Measurements from ENCODE around the gene DISC1. TPM values are rescaled to one million over a fixed set of nuclear protein-coding genes. Genes with fewer than 3 reads are reported as not detected.

The DISC1 gene
- polyA plus RNA-seq, 1 of the 3 experiments (the other 2 are of a cell fraction), result 1.7 TPM

DNA sequence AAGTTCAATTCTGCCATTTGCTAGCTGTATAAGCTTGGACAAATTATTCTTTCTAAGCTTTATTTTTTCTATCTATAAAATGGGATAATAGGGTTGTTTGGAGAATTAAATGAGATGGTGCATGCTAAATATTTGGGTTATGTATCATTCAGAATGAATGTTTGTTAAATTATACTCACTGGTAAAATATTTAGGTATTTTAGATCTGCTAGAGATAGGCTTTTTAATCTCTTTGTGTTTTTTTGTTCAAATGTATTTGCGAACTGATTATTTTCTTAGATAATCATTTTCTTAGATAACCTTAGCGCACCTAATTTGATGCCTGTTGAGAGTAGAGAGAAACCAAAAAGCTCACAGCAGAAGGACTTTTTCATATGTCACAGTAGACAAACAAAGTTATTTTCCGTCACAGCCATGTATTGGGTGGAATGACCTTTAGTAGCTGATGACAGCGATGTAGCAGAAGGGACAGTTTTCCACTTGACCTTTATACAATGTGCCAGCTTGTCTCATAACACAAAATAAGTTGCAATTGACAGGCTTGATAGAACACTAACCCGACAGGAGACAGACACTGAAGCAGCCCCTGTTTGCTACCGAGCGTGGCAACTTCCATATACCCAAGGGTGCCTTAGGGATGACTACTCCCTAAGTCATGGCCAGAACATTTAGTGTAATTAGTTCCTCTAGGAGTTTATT, 93.0 kb downstream of the DISC1 start:
- POLR2A ChIA-PET, result no interaction called here
- Histone ChIP-seq H3K4me3 (ENCODE audit: low read depth in 2 of 2, low read length in 1 of 2) (no peak overlapping the region), H4K20me1 (ENCODE audit: insufficient read depth) (no peaks in the 10 kb centered on the region), H3K27me3 (ENCODE audit: insufficient read depth) (no peaks in the 10 kb centered on the region), H3K36me3 (replicated peaks in 1 of 2; ENCODE audit: control insufficient read depth in 1 of 2, insufficient read depth in 2 of 2, low read length in 1 of 2) (no peaks in the 10 kb centered on the region), H3K9ac (no peak overlapping the region), H3K9me2 (no peaks in the 10 kb centered on the region), H3F3A (replicated peaks; ENCODE audit: insufficient read depth) (no peaks in the 10 kb centered on the region), H3K4me1 (ENCODE audit: control insufficient read depth in 1 of 2, insufficient read depth in 2 of 2, low read depth in 1 of 2, low read length in 1 of 2) (no peaks in the 10 kb centered on the region; a peak in 1 of 4 replicates), H3K4me2 (no peak overlapping the region), H2AFZ (ENCODE audit: low read depth) (no peak overlapping the region), H3K27ac (ENCODE audit: low read depth in 2 of 2, low read length in 1 of 2) (no peak overlapping the region), H3K79me2 (ENCODE audit: insufficient read depth) (no peaks in the 10 kb centered on the region), H3K9me3 (no peaks in the 10 kb centered on the region)
- 95% methylated on average over 7 of the region's 7 CpGs for WGBS (ENCODE audit: low lambda C conversion rate)
- DNase-seq, result no peak
- no peak for TF ChIP-seq FOXJ3 (CRISPR knock-in tag; IDR thresholded peaks at IDR 0.05)
- TF ChIP-seq TCF12 (IDR thresholded peaks at IDR 0.05), result no peak
- TF ChIP-seq, protein P1, sequence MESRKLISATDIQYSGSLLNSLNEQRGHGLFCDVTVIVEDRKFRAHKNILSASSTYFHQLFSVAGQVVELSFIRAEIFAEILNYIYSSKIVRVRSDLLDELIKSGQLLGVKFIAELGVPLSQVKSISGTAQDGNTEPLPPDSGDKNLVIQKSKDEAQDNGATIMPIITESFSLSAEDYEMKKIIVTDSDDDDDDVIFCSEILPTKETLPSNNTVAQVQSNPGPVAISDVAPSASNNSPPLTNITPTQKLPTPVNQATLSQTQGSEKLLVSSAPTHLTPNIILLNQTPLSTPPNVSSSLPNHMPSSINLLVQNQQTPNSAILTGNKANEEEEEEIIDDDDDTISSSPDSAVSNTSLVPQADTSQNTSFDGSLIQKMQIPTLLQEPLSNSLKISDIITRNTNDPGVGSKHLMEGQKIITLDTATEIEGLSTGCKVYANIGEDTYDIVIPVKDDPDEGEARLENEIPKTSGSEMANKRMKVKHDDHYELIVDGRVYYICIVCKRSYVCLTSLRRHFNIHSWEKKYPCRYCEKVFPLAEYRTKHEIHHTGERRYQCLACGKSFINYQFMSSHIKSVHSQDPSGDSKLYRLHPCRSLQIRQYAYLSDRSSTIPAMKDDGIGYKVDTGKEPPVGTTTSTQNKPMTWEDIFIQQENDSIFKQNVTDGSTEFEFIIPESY (IDR thresholded peaks at IDR 0.05; ENCODE audit: borderline replicate concordance, low read depth), result no peak
- TF ChIP-seq MEF2A (IDR thresholded peaks at IDR 0.05; ENCODE audit: borderline replicate concordance, low read depth), result no peak
- TF ChIP-seq, protein P2, sequence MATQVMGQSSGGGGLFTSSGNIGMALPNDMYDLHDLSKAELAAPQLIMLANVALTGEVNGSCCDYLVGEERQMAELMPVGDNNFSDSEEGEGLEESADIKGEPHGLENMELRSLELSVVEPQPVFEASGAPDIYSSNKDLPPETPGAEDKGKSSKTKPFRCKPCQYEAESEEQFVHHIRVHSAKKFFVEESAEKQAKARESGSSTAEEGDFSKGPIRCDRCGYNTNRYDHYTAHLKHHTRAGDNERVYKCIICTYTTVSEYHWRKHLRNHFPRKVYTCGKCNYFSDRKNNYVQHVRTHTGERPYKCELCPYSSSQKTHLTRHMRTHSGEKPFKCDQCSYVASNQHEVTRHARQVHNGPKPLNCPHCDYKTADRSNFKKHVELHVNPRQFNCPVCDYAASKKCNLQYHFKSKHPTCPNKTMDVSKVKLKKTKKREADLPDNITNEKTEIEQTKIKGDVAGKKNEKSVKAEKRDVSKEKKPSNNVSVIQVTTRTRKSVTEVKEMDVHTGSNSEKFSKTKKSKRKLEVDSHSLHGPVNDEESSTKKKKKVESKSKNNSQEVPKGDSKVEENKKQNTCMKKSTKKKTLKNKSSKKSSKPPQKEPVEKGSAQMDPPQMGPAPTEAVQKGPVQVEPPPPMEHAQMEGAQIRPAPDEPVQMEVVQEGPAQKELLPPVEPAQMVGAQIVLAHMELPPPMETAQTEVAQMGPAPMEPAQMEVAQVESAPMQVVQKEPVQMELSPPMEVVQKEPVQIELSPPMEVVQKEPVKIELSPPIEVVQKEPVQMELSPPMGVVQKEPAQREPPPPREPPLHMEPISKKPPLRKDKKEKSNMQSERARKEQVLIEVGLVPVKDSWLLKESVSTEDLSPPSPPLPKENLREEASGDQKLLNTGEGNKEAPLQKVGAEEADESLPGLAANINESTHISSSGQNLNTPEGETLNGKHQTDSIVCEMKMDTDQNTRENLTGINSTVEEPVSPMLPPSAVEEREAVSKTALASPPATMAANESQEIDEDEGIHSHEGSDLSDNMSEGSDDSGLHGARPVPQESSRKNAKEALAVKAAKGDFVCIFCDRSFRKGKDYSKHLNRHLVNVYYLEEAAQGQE (IDR thresholded peaks at IDR 0.05; ENCODE audit: low read depth, low read length), result no peak
- no peak for TF ChIP-seq SMC3 (IDR thresholded peaks at IDR 0.05; ENCODE audit: low read depth, low read length)
- TF ChIP-seq GATA2 (CRISPR knock-in tag; IDR thresholded peaks at IDR 0.05), result no peak
- TF ChIP-seq MAX (IDR thresholded peaks at IDR 0.05; ENCODE audit: low read depth), result no peak
- no peak for TF ChIP-seq NFIC (IDR thresholded peaks at IDR 0.05; ENCODE audit: borderline replicate concordance)
- TF ChIP-seq, protein P3, sequence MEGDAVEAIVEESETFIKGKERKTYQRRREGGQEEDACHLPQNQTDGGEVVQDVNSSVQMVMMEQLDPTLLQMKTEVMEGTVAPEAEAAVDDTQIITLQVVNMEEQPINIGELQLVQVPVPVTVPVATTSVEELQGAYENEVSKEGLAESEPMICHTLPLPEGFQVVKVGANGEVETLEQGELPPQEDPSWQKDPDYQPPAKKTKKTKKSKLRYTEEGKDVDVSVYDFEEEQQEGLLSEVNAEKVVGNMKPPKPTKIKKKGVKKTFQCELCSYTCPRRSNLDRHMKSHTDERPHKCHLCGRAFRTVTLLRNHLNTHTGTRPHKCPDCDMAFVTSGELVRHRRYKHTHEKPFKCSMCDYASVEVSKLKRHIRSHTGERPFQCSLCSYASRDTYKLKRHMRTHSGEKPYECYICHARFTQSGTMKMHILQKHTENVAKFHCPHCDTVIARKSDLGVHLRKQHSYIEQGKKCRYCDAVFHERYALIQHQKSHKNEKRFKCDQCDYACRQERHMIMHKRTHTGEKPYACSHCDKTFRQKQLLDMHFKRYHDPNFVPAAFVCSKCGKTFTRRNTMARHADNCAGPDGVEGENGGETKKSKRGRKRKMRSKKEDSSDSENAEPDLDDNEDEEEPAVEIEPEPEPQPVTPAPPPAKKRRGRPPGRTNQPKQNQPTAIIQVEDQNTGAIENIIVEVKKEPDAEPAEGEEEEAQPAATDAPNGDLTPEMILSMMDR (IDR thresholded peaks at IDR 0.05), result no peak
- TF ChIP-seq NRF1 (IDR thresholded peaks at IDR 0.05; ENCODE audit: low read depth, low read length), result no peak
- no peak for TF ChIP-seq POLR2AphosphoS5 (IDR thresholded peaks at IDR 0.05; ENCODE audit: low read depth, low read length)
- no peak for TF ChIP-seq EP300 (IDR thresholded peaks at IDR 0.05; ENCODE audit: borderline replicate concordance in 1 of 2, low read depth in 1 of 2, low read length in 1 of 2)
- CTCF ChIA-PET, result interaction anchor here (1.3 to 3.2 kb wide), 3 partner anchors 10 to 37 kb away, joined by 3 to 12 read pairs (median 3); no protein-coding TSS in a partner anchor

Data from SK-N-SH (cell line).